Measurements from ENCODE around the gene TADA2A. TPM values are rescaled to one million over a fixed set of nuclear protein-coding genes. Genes with fewer than 3 reads are reported as not detected.

TADA2A gene
- total and polyA plus RNA-seq, 2 of the 8 experiments (the other 6 are each of a cell fraction or from before 2014, with no cell fraction given), result 8.4 to 18.5 TPM

GRCh38 chr17:37405955-37406634 is 591 bp upstream of the TADA2A start:
- H2BK12ac ChIP-seq (ENCODE audit: low read depth, low read length), result no peak overlapping the region
- H3K9me3 ChIP-seq (ENCODE audit: insufficient read depth in 2 of 2, low read depth in 1 of 2, low read length in 1 of 2), result no peaks in the 10 kb centered on the region
- peaks cover 5% of the 10 kb centered on the region for H3K79me1 ChIP-seq (ENCODE audit: low read depth, low read length)
- H3K18ac ChIP-seq (ENCODE audit: extremely low read depth, low read length), result peak overlapping the region; percentile 99
- H2AK5ac ChIP-seq (ENCODE audit: low read depth, low read length), result no peak overlapping the region
- ChIA-PET CTCF (ENCODE audit: partially characterized antibody) (interaction anchor here (1.5 kb wide), 1 partner anchor 32 kb away, joined by 9 read pairs; no protein-coding TSS in a partner anchor), POLR2A (ENCODE audit: partially characterized antibody) (interaction anchor here (0.7 kb wide), 1 partner anchor 530 kb away, joined by 3 read pairs; no protein-coding TSS in a partner anchor)
- no peak for TF ChIP-seq HDAC2 (IDR thresholded peaks at IDR 0.05; ENCODE audit: borderline replicate concordance in 1 of 2, low read depth in 2 of 2, low read length in 2 of 2)
- peak; percentile 65 for TF ChIP-seq ASH2L (IDR thresholded peaks at IDR 0.05; ENCODE audit: low read length)
- H3K9ac ChIP-seq (replicated peaks in 1 of 4; ENCODE audit: extremely low read depth in 1 of 4, low read depth in 3 of 4, low read length in 3 of 4), result peak overlapping the region; percentile 77 to 90 (median 82)
- no peak overlapping the region for H3K23ac ChIP-seq (ENCODE audit: insufficient read length)
- 6% methylated on average over 21 of the region's 21 CpGs; no CpG with 5 or more reads in 1 of the 2 experiments for WGBS, 2 experiments (ENCODE audit: extremely low coverage in 1 of 2, insufficient coverage in 1 of 2, insufficient read length in 1 of 2, insufficient replicate concordance in 2 of 2, low coverage in 1 of 2, low lambda C conversion rate in 2 of 2, missing lambda C conversion rate in 1 of 2)
- H3K23me2 ChIP-seq (ENCODE audit: low read depth, low read length), result peaks cover 8% of the 10 kb centered on the region
- peak overlapping the region; percentile 98 for H4K5ac ChIP-seq (ENCODE audit: insufficient read length, low read depth, low read length)
- peak overlapping the region; percentile 93 for H3K14ac ChIP-seq (ENCODE audit: insufficient read length)
- peak overlapping the region; percentile 53 for H2AFZ ChIP-seq (ENCODE audit: low read length)
- H3K4me1 ChIP-seq (replicated peaks in 1 of 4; ENCODE audit: control insufficient read depth in 3 of 4, insufficient read depth in 4 of 4, low read length in 3 of 4), result peaks cover 0 to 3% (median 0%) of the 10 kb centered on the region in 4 experiments; a peak in 2 of 7 replicates
- H3K4ac ChIP-seq (replicated peaks; ENCODE audit: insufficient read length, low read depth, low read length), result peak overlapping the region; percentile 98
- peak overlapping the region; percentile 95 for H4K91ac ChIP-seq (replicated peaks; ENCODE audit: insufficient read length, low read length)
- no peak overlapping the region for H2BK15ac ChIP-seq (ENCODE audit: low read length)
- peaks cover 0 to 12% of the 10 kb centered on the region in 2 experiments; a peak in 1 of 4 replicates for H3K79me2 ChIP-seq (ENCODE audit: control insufficient read depth in 1 of 2, insufficient read depth in 2 of 2, low read length in 2 of 2)
- no peaks in the 10 kb centered on the region for H3K27me3 ChIP-seq (replicated peaks in 1 of 4; ENCODE audit: control insufficient read depth in 3 of 4, extremely low read depth in 1 of 4, insufficient read depth in 3 of 4, low read length in 3 of 4)
- H3K56ac ChIP-seq (replicated peaks; ENCODE audit: insufficient read length, low read depth, low read length), result peak overlapping the region; percentile 90
- FAIRE-seq (no peak), DNase-seq (ENCODE audit: low read depth in 1 of 2, low spot score in 2 of 2) (no peak)
- H3K4me2 ChIP-seq (ENCODE audit: insufficient read depth in 1 of 2, low read depth in 2 of 2, low read length in 2 of 2), result peak overlapping the region; percentile 82 to 96
- no peak overlapping the region for H2BK20ac ChIP-seq (ENCODE audit: low read length)
- peak overlapping the region; percentile 95 for H4K8ac ChIP-seq (ENCODE audit: extremely low read depth, insufficient read depth, low read length)
- H3K4me3 ChIP-seq (ENCODE audit: extremely low read depth in 1 of 4, insufficient read depth in 2 of 4, low read depth in 3 of 4, low read length in 4 of 4), result peak overlapping the region; percentile 87 to 93 (median 91)
- peak overlapping the region; percentile 77; the same call in 1 of the 2 replicates for H2BK5ac ChIP-seq (ENCODE audit: low read depth, low read length)
- H3K36me3 ChIP-seq (ENCODE audit: control insufficient read depth in 2 of 4, insufficient read depth in 4 of 4, low read length in 3 of 4), result peaks cover 2 to 5% (median 3%) of the 10 kb centered on the region in 4 experiments; a peak in 4 of 8 replicates
- H4K20me1 ChIP-seq (replicated peaks in 1 of 2; ENCODE audit: control insufficient read depth in 1 of 2, insufficient read depth in 2 of 2, low read length in 2 of 2), result no peaks in the 10 kb centered on the region
- H2BK120ac ChIP-seq (replicated peaks; ENCODE audit: low read depth, low read length), result peak overlapping the region; percentile 39
- peak overlapping the region; percentile 12 for H3K27ac ChIP-seq (ENCODE audit: low read depth, low read length)
